ENCODE data around the gene C3orf49. TPM values are rescaled to one million over a fixed set of nuclear protein-coding genes. Genes with fewer than 3 reads are reported as not detected.
A peak's percentile ranks its signal among the peaks of the same experiment; 100 is the strongest.

C3orf49 gene
- polyA plus RNA-seq, 2 donors: not detected

DNA sequence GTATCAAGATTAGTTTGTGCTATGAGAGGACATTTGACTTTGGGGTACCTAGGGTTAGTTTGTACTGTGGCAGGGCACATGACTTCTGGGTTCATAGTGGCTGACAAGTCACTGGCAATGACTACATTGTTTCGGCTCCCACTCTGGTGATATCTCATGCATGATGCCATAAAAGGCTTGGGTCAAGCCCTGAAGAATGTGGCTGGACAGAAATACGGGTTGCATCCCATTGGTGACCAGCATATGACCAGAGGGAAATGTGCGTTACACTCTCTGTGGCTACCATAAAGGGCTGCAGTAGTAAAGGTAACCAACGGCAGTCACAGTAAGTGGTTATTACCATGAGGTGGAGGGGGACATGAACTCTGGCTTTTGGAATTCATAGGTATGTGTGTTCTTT lies 26.1 kb downstream of the C3orf49 start:
- Histone ChIP-seq H3K4me1 (ENCODE audit: control insufficient read depth in 2 of 2, insufficient read depth in 2 of 2, low read length in 1 of 2) (no peaks in the 10 kb centered on the region), H3K36me3 (ENCODE audit: control insufficient read depth in 2 of 2, insufficient read depth in 2 of 2, low read length in 1 of 2) (no peaks in the 10 kb centered on the region), H3K27ac (ENCODE audit: low read depth in 2 of 2, low read length in 1 of 2) (no peak overlapping the region), H3K4me3 (ENCODE audit: low read depth in 1 of 2, low read length in 2 of 2) (no peak overlapping the region), H3K27me3 (ENCODE audit: control insufficient read depth in 1 of 2, insufficient read depth in 2 of 2, low read length in 2 of 2) (no peaks in the 10 kb centered on the region), H3K9me3 (ENCODE audit: control insufficient read depth in 2 of 2, insufficient read depth in 1 of 2, low read depth in 1 of 2, low read length in 1 of 2) (no peaks in the 10 kb centered on the region)
- WGBS, 2 donors: 88 to 92% methylated on average over 4 of the region's 4 CpGs

DNA sequence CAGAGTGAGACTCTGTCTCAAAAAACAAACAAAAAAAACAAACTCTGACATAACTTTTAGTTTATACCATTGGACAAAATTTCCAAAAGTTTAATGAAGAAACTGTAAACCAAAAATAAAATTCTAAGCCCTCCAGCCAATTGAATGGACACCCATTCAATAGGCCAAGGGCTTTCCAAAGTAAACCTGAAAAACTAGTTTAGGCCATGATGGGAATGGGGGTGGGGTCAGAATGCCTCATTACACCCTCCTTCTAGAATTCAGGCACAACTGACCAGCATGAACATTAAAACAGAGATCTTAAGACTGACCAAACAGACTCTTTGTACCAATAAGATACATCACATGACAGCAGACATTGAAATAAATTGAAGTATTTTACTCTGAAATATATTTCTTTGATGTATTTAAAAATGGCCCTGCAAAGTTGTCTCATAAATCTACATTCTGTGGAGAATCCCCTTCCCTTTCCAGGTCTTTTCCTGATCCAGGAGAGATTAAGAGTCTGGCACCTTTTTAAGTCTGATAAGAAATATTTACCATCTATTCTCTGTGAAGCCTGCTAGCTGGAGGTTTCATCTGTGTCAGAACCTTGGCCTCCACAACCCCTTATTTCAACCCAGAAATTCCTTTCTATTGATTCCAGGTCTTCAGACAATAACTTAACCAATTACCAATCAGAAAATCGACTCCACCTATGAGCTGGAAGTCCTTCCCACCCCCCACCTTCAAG lies 28.8 kb downstream of the C3orf49 start:
- no peaks in the 10 kb centered on the region for H3K4me1 ChIP-seq (ENCODE audit: control insufficient read depth in 2 of 2, insufficient read depth in 2 of 2, low read length in 1 of 2)
- no peak overlapping the region for H3K4me3 ChIP-seq (ENCODE audit: low read depth in 1 of 2, low read length in 2 of 2)
- 42 to 52% methylated on average over 1 of the region's 1 CpG for WGBS, 2 donors
- H3K36me3 ChIP-seq (ENCODE audit: control insufficient read depth in 2 of 2, insufficient read depth in 2 of 2, low read length in 1 of 2): no peaks in the 10 kb centered on the region
- no peaks in the 10 kb centered on the region for H3K27me3 ChIP-seq (ENCODE audit: control insufficient read depth in 1 of 2, insufficient read depth in 2 of 2, low read length in 2 of 2)
- H3K9me3 ChIP-seq (ENCODE audit: control insufficient read depth in 2 of 2, insufficient read depth in 1 of 2, low read depth in 1 of 2, low read length in 1 of 2): no peaks in the 10 kb centered on the region
- no peak overlapping the region for H3K27ac ChIP-seq (ENCODE audit: low read depth in 2 of 2, low read length in 1 of 2)

DNA sequence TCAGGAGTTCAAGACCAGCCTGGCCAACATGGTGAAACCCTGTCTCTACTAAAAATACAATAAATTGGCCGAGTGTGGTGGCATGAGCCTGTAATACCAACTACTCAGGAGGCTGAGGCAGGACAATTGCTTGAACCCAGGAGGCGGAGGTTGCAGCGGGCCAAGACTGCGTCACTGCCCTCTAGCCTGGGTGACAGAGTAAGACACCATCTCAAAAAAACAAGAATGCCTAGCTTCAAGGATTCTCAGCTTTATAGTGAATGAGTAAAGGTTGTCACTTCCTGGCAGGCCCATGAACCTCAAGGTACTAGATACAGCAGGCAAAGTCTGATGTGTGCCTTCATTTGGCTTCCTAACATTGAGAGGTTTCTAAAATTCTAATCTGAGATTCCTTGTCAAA lies 30.1 kb downstream of the C3orf49 start:
- H3K27me3 ChIP-seq (ENCODE audit: control insufficient read depth in 1 of 2, insufficient read depth in 2 of 2, low read length in 2 of 2): no peaks in the 10 kb centered on the region
- H3K36me3 ChIP-seq (ENCODE audit: control insufficient read depth in 2 of 2, insufficient read depth in 2 of 2, low read length in 1 of 2): no peaks in the 10 kb centered on the region
- H3K4me1 ChIP-seq (ENCODE audit: control insufficient read depth in 2 of 2, insufficient read depth in 2 of 2, low read length in 1 of 2): no peaks in the 10 kb centered on the region
- no peaks in the 10 kb centered on the region for H3K9me3 ChIP-seq (ENCODE audit: control insufficient read depth in 2 of 2, insufficient read depth in 1 of 2, low read depth in 1 of 2, low read length in 1 of 2)
- no peak overlapping the region for H3K27ac ChIP-seq (ENCODE audit: low read depth in 2 of 2, low read length in 1 of 2)
- H3K4me3 ChIP-seq (ENCODE audit: low read depth in 1 of 2, low read length in 2 of 2): no peak overlapping the region
- WGBS, 2 donors: 96% methylated on average over 4 of the region's 4 CpGs

DNA sequence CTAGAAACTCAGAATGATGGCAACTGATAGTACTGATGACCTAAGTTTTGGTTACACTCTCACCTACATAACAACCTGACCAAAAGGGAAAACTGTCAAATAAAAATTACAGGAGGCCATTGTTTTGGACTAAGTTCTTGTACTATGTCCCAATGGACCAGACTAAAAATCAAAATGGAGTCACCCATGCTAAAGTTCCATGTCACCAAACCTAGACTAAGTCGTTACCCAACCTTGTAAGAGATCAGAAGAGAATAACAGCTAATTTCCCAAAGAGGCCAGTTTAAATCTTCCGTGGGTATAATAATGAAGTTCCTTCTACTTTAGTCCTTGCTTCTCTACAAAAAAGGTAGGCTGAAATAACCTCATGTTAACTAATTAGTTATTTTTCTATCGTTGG lies 32.2 kb downstream of the C3orf49 start:
- Histone ChIP-seq H3K4me1 (ENCODE audit: control insufficient read depth in 2 of 2, insufficient read depth in 2 of 2, low read length in 1 of 2) (no peaks in the 10 kb centered on the region), H3K27ac (ENCODE audit: low read depth in 2 of 2, low read length in 1 of 2) (no peak overlapping the region), H3K4me3 (ENCODE audit: low read depth in 1 of 2, low read length in 2 of 2) (no peak overlapping the region), H3K27me3 (ENCODE audit: control insufficient read depth in 1 of 2, insufficient read depth in 2 of 2, low read length in 2 of 2) (no peaks in the 10 kb centered on the region), H3K36me3 (ENCODE audit: control insufficient read depth in 2 of 2, insufficient read depth in 2 of 2, low read length in 1 of 2) (no peaks in the 10 kb centered on the region), H3K9me3 (ENCODE audit: control insufficient read depth in 2 of 2, insufficient read depth in 1 of 2, low read depth in 1 of 2, low read length in 1 of 2) (no peaks in the 10 kb centered on the region)
- WGBS, 2 donors: 96 to 98% methylated on average over 3 of the region's 3 CpGs

DNA sequence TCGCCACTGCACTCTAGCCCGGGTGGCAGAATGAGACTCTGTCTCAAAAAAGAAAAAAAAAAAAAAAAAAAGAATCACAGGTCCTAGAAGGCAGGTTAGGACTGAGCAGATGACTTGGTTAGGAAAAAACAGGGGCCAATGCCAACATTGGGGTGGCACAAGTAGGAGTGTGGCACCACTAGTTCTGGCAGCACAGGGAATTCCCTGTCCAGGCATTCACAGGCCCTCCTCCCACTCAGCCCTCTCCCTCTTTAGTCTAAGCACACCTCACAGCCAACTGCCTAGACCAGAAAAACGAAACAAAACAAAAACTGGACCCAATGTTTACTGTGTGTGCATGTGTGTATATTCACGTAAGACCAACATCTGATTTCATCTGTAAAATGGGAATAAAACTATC lies 34.0 kb downstream of the C3orf49 start:
- Histone ChIP-seq H3K4me1 (ENCODE audit: control insufficient read depth in 2 of 2, insufficient read depth in 2 of 2, low read length in 1 of 2) (no peaks in the 10 kb centered on the region), H3K27me3 (ENCODE audit: control insufficient read depth in 1 of 2, insufficient read depth in 2 of 2, low read length in 2 of 2) (no peaks in the 10 kb centered on the region), H3K27ac (ENCODE audit: low read depth in 2 of 2, low read length in 1 of 2) (no peak overlapping the region), H3K36me3 (ENCODE audit: control insufficient read depth in 2 of 2, insufficient read depth in 2 of 2, low read length in 1 of 2) (no peaks in the 10 kb centered on the region), H3K9me3 (ENCODE audit: control insufficient read depth in 2 of 2, insufficient read depth in 1 of 2, low read depth in 1 of 2, low read length in 1 of 2) (no peaks in the 10 kb centered on the region), H3K4me3 (ENCODE audit: low read depth in 1 of 2, low read length in 2 of 2) (no peak overlapping the region)
- 83 to 91% methylated on average over 4 of the region's 4 CpGs for WGBS, 2 donors

DNA sequence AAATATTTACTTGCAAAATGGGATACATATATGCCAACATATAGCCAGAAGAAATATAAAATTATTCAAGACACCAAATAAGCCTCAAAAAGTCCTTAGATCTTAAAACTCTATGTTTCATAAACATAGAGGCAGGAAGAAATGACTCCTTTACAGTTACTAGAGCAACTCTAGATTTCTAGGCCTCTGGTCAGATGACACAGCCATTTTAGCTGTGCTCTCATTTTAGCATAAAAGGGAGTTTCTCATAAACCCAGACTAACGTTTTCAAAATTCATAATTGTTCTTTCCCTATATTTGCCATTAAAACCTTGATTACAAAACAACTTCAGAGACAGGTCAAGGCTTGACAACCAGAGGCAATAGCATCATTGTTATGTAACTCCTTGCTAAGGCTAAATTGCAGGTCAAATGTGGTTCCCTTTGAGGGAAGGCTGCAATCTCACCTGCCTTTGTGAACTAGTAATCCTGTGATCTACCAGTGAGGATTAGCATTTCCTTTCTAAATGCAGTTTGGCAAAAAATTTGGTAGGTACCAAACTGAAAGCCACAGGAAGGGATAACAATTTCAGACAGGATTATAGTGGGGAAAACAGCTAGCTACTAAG lies 36.3 kb downstream of the C3orf49 start:
- H3K36me3 ChIP-seq (ENCODE audit: control insufficient read depth in 2 of 2, insufficient read depth in 2 of 2, low read length in 1 of 2): no peaks in the 10 kb centered on the region
- no peak overlapping the region for H3K4me3 ChIP-seq (ENCODE audit: low read depth in 1 of 2, low read length in 2 of 2)
- H3K27me3 ChIP-seq (ENCODE audit: control insufficient read depth in 1 of 2, insufficient read depth in 2 of 2, low read length in 2 of 2): no peaks in the 10 kb centered on the region
- no peaks in the 10 kb centered on the region for H3K4me1 ChIP-seq (ENCODE audit: control insufficient read depth in 2 of 2, insufficient read depth in 2 of 2, low read length in 1 of 2)
- H3K27ac ChIP-seq (ENCODE audit: low read depth in 2 of 2, low read length in 1 of 2): no peak overlapping the region
- 16 to 42% methylated on average over 1 of the region's 1 CpG for WGBS, 2 donors
- H3K9me3 ChIP-seq (ENCODE audit: control insufficient read depth in 2 of 2, insufficient read depth in 1 of 2, low read depth in 1 of 2, low read length in 1 of 2): no peaks in the 10 kb centered on the region

DNA sequence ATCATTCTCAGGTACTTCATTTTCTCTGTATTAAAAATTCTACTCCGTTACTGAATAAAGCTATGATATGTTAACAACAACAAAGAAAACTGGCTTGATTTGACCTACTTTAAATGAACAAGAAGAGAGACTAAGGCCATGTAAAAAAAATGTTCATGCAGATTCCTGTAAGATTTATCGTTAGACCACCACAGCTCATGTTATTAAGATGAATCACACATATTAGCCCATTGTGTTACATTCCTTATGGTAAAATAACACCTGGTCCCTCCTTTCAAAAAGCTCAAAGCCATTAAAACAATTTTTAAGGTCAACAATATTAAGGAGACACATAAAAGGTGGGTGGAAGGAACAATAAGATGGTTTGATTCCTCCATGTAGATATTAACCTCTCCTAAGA lies 38.2 kb downstream of the C3orf49 start:
- Histone ChIP-seq H3K27ac (ENCODE audit: low read depth in 2 of 2, low read length in 1 of 2) (no peak overlapping the region), H3K9me3 (ENCODE audit: control insufficient read depth in 2 of 2, insufficient read depth in 1 of 2, low read depth in 1 of 2, low read length in 1 of 2) (no peaks in the 10 kb centered on the region), H3K36me3 (ENCODE audit: control insufficient read depth in 2 of 2, insufficient read depth in 2 of 2, low read length in 1 of 2) (no peaks in the 10 kb centered on the region), H3K4me1 (ENCODE audit: control insufficient read depth in 2 of 2, insufficient read depth in 2 of 2, low read length in 1 of 2) (no peaks in the 10 kb centered on the region), H3K27me3 (ENCODE audit: control insufficient read depth in 1 of 2, insufficient read depth in 2 of 2, low read length in 2 of 2) (no peaks in the 10 kb centered on the region), H3K4me3 (ENCODE audit: low read depth in 1 of 2, low read length in 2 of 2) (no peak overlapping the region)
- WGBS, 2 donors: 83 to 91% methylated on average over 2 of the region's 2 CpGs

DNA sequence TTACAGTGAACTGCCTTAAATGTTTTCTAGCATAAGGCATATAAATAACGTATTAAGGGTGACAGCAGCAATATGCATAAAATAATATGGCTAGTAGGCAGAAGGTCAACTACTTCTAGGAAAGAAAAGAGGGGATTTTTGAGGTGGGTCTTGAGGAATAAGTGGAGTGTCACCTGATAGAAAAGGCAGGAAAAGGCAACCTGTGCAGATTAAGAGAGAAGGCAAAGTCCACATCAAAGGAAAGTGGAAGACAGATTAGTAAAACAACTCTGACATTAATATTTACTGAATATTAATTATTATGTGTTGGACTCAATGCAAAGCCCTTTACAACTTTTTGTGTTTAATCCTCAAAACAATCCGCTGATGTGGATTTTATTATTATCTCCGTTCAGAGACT lies 41.7 kb downstream of the C3orf49 start:
- H3K27me3 ChIP-seq (ENCODE audit: control insufficient read depth in 1 of 2, insufficient read depth in 2 of 2, low read length in 2 of 2): no peaks in the 10 kb centered on the region
- H3K4me3 ChIP-seq (ENCODE audit: low read depth in 1 of 2, low read length in 2 of 2): no peak overlapping the region
- no peak overlapping the region for H3K27ac ChIP-seq (ENCODE audit: low read depth in 2 of 2, low read length in 1 of 2)
- H3K36me3 ChIP-seq (ENCODE audit: control insufficient read depth in 2 of 2, insufficient read depth in 2 of 2, low read length in 1 of 2): no peaks in the 10 kb centered on the region
- WGBS, 2 donors: 66 to 86% methylated on average over 3 of the region's 3 CpGs
- H3K4me1 ChIP-seq (ENCODE audit: control insufficient read depth in 2 of 2, insufficient read depth in 2 of 2, low read length in 1 of 2): peaks cover 0 to 4% of the 10 kb centered on the region in 2 donors
- no peaks in the 10 kb centered on the region for H3K9me3 ChIP-seq (ENCODE audit: control insufficient read depth in 2 of 2, insufficient read depth in 1 of 2, low read depth in 1 of 2, low read length in 1 of 2)

DNA sequence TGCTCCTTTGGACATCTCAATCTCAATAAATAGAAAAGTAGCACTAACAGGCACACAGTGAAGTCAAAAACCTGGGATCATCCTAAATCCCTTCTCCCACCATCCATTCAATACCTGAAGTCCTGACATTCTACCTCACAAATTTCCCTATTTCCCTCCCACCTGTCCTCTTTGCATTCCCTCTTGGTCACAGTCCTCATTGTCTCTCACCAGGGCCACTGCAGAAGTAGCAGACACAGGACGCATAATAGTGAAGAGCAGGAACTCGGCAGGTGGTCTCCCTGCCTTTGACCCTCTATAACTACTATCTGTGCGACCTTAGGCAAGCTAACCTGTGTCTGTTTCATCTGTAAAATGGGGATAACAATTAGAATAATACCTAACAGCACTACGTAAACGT lies 42.2 kb downstream of the C3orf49 start:
- Histone ChIP-seq H3K36me3 (ENCODE audit: control insufficient read depth in 2 of 2, insufficient read depth in 2 of 2, low read length in 1 of 2) (no peaks in the 10 kb centered on the region), H3K27me3 (ENCODE audit: control insufficient read depth in 1 of 2, insufficient read depth in 2 of 2, low read length in 2 of 2) (no peaks in the 10 kb centered on the region), H3K4me1 (ENCODE audit: control insufficient read depth in 2 of 2, insufficient read depth in 2 of 2, low read length in 1 of 2) (peaks cover 0 to 4% of the 10 kb centered on the region in 2 donors), H3K9me3 (ENCODE audit: control insufficient read depth in 2 of 2, insufficient read depth in 1 of 2, low read depth in 1 of 2, low read length in 1 of 2) (no peaks in the 10 kb centered on the region), H3K27ac (ENCODE audit: low read depth in 2 of 2, low read length in 1 of 2) (no peak overlapping the region), H3K4me3 (ENCODE audit: low read depth in 1 of 2, low read length in 2 of 2) (no peak overlapping the region)
- 88 to 89% methylated on average over 5 of the region's 5 CpGs for WGBS, 2 donors

DNA sequence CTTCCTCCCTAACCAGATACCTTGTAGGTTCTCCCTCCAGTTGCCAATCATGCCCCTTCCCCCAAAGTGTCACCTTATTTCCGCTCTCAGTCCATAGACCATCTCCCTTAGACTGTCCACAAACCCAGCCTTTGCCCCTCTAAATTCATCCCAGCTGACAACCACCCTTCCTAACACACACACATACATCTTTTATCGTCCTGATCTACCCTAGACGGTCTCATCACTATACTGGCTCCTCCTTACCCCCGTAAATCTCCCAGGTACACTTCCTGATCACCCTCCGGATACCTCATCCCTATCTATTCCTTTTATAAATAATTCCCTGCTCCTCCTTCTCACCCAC lies 43.7 kb downstream of the C3orf49 start:
- Histone ChIP-seq H3K27ac (ENCODE audit: low read depth in 2 of 2, low read length in 1 of 2) (peak overlapping the region; percentile 84 to 93), H3K4me1 (ENCODE audit: control insufficient read depth in 2 of 2, insufficient read depth in 2 of 2, low read length in 1 of 2) (peaks cover 0 to 4% of the 10 kb centered on the region in 2 donors), H3K36me3 (ENCODE audit: control insufficient read depth in 2 of 2, insufficient read depth in 2 of 2, low read length in 1 of 2) (no peaks in the 10 kb centered on the region), H3K9me3 (ENCODE audit: control insufficient read depth in 2 of 2, insufficient read depth in 1 of 2, low read depth in 1 of 2, low read length in 1 of 2) (no peaks in the 10 kb centered on the region), H3K27me3 (ENCODE audit: control insufficient read depth in 1 of 2, insufficient read depth in 2 of 2, low read length in 2 of 2) (no peaks in the 10 kb centered on the region), H3K4me3 (ENCODE audit: low read depth in 1 of 2, low read length in 2 of 2) (peak overlapping the region; percentile 89 to 99)
- 22 to 24% methylated on average over 5 of the region's 5 CpGs for WGBS, 2 donors

All from esophagus (tissue), 2 donors.